D341Med (cell line): ENCODE data around the gene SCNM1.

Experiments used
- DNase-seq: peaks from one replicate; pipeline ENCODE4 v3.0.0; 2012; ENCODE audit warnings: low spot score

SCNM1 gene, protein sequence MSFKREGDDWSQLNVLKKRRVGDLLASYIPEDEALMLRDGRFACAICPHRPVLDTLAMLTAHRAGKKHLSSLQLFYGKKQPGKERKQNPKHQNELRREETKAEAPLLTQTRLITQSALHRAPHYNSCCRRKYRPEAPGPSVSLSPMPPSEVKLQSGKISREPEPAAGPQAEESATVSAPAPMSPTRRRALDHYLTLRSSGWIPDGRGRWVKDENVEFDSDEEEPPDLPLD

DNA sequence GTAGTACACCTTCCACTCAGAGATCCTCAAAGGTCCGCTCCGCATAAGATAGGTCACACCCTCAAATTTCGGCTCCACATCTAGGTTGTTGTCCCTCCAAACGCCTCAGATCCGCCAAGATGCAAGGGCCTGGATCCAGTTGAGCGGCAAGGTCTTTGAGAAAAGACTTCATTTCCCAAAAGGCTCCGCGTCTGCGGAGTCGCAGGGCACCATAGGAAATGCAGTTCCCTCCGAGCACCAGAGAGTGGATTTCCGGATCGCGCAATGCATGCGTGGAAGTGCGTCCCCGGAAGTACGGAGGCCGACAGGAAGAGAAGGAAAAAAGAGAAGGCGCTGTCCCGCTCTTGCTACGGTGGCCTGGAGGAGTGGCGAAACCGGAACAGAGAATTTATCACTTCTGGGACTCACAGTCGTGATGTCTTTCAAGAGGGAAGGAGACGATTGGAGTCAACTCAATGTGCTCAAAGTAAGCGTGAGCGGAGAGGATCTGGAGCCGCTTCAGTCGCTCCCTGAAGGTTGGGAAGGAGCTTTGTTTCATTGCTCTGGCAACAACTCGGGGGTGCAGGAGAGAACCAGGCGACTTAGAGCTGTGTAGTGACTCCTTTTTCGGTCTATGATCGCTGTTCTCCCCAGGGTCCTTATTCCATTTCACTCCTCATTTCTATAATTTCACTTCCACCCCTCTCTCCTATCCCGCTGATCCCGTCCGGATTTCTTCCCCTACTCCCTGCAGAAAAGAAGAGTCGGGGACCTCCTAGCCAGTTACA lies at the start of gene SCNM1, which contains the start of gene LYSMD1:
TSS of gene SCNM1 (plus strand) at position 407 of the 767 bp plus-strand sequence. CDS start at position 416, 9 bp downstream.
TSS of gene LYSMD1 (minus strand) at position 165 of the 767 bp plus-strand sequence. CDS start 644 bp downstream, outside the sequence.
- peak; percentile 94 for DNase-seq

DNA sequence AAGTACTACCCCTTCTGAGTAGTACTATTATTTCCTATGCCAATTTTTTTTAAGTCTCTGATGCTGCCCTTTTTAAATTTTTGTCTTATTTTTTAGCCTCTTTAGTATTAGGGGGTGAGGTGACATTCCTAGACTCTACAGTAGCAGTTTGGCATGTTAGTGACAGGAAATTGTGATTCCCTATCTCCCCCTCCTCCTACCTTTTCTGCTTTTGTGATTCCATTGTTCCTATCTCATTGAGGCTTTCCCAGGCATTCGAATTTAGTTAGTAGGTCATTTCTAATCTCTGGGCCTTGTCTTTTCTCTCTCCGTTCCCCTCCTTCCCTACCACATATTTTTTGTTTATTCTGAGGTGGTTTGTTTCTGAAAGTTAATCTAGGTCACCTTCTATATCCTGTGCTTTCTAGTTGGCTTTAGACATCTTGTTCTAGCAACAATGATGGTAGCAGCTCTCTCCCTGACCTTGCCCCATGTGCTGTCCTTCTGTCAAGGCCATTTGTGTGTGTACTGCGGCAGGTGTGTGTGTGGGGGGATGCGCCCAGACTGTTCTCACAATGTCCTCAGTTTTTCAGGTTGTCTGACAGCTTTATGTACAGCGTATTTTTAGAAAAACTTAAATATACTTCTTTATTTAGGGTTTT lies 41.1 kb upstream of the SCNM1 start:
- DNase-seq, result no peak

DNA sequence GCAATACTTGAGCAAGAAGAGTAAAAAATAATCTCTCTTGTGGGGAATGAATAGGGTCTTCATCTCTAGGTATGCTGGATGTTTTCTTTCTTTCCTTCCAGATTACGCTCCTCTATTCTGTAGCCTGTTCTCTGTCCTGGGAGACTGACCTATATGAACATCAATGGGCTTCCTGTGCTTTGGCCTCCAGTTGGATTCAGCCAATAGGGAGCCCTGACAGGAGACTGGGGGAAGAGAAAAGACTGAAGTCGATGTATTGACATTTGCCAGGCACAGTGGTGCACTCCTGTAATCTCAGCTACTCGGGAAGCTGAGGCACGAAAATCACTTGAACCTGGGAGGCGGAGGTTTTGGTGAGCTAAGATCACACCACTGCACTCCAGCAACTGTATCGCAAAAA lies 37.1 kb upstream of the SCNM1 start:
- DNase-seq, result no peak

DNA sequence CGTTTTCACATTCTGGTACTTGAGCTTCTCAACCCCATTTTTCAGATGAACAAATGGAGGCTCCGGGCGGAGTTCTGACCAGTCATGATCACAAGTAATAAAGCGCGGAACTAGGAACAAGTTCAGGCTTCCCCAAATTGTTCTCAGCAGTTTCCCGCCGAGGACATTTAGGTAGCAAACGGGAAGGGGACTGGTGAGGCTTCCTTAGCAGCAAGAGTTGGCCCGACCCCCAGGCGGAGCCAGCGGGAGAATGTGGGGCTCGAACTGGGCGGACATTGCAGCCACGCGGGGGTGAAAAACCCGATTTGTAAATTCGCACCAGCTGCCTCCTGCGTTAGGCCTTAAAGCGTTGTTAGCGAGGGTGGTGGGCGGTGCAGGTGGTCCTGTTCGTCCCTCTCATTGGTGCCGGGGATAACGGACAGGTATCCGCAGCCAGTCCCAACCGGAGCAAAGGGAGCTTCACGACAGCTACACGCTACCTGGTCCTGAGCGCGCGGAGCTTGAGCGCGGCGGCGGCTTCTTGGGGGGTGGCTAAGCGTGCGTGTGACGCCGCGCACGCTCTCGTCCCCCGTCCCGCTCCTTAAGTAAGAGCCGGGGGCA lies 34.9 kb upstream of the SCNM1 start:
- DNase-seq, result no peak

DNA sequence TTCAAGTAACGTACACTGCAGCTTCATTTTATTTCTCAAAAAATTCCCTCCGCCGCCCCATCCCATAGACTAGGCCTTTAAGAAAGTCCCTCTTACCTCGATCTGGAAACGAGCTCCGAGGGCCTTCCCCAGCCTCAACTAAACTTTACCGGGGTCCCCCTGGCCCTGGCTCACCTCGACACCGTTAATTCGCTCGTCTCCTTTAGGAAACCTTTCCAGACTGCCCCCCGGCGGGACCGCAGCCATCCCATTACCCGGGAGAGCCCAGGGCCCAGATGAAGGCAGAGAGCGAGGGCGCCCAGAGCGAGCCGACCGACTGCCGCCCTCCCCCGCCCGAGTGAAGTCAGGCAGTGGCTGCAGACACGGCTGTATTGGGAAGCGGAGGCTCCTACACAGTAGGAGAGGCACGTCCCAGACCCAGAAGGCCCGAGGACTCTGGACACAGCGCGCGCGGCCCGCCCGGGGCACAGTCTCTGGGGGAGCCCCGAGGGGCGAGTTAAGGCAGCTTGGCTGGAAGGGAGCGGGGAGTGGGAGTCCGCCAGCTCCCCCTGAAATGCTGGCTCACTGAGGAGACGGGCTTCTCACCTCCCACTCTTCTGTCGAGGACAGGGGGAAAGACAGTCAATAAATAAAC lies 34.1 kb upstream of the SCNM1 start:
- DNase-seq, result no peak

DNA sequence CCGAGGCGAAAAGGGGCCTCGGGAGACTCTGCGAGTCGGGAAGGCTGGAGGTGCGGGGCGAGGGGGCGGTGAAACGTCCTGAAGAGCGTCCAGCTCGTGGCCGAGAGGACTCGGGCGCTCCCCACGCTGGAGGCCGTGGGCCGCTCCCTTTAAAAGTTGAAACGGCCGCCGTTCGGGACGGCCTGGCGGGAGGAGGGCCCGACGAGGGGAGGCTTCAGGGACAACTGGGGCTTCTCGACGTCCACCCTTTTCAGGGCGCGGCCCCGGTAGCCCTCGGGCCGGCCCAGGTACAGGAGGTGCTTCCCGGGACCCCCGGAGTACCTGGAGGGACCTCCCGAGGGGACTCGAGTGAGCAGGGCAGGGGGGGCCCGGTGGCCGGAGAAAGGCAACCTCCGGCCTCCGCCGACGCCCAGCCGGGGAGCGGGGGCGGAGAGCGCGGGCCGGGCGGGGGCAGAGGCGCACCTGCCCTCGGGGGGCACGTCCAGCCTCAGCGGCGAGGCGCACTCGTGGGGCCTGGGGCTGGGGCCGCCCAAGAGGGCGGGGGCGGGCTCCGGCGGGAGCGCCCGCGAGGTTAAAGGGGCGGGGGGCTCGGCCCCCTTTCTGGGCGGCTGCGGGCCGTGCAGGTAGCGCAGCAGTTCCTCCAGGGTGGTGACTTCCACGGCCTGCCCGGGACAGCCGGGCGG lies 33.5 kb upstream of the SCNM1 start:
- DNase-seq, result peak; percentile 47

DNA sequence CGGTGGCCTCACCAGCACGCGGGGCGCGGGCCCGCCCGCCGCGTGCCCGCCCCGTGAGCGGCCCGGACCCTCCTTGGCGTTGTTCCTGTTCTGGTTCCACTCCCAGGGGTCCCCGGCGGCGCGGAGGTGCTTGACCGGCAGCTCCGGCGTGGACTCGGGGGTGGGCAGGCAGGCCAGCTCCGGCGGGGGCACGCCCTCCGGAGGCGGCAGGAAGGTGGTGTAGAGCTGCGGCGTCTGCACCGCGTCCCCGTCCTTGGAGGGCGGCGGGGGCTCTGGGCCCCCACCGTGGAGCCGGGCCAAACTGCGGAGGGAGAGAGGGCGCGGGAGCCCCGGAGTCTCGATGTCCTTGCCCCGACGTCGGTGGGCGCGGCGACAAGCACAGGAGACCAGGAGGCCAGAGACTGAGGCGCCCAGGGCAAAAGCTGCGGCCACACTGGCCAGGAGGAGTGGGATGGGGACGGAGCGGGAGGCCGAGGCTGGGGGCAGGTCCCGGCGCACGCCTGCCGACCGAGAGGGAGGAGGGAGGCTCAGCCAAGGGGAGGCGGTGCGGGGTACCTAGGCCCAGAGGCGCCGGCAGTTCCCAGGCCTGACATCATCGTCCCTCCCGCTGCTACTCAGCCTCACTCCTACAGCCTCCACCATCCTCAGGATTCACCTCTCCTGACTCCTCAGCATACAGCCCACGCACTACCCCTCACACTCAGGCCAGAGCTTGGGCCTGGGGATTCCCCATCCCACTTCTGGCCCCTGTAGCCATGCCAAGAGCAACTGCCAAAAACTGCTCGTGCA lies 32.7 kb upstream of the SCNM1 start:
- DNase-seq, result peak; percentile 48

DNA sequence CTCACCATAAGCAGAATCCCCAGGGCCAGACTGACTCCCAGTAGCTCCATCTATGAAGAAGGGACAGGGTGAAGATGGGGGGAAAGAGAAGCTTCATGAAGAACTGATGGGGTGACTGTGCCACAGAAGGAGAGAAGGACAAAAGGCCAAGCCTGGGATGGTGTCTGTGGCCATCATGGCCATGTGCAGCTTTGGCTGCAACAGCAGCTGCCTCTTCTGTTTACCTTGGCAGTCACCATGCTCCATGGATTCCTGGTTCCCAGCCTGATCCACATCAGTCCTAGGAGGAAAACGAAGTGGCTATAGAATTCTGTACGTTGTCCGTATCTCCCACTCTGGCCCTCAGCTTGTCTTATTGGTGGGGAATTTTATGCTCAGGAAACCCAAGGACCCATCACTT lies 31.5 kb upstream of the SCNM1 start:
- DNase-seq, result no peak

DNA sequence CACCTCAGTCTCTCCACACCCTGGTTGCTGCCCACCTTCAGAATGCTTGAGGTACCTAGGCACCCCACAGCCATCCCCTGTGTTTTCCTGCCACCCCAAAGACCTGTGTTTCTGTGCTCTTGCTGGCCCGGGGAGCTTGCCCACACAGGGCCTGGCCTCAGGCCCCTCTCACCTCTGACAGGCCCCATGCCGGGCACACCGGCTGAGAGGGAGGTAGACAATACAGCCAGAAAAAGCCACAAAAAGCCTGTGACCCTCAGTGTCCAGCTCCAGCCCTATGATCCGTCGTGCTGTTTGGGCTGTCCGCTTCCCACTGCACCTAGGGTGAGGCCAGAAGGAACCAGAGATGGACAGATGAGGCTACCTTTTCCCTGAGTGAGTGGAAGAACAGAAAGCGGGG lies 31.0 kb upstream of the SCNM1 start:
- DNase-seq, result no peak

DNA sequence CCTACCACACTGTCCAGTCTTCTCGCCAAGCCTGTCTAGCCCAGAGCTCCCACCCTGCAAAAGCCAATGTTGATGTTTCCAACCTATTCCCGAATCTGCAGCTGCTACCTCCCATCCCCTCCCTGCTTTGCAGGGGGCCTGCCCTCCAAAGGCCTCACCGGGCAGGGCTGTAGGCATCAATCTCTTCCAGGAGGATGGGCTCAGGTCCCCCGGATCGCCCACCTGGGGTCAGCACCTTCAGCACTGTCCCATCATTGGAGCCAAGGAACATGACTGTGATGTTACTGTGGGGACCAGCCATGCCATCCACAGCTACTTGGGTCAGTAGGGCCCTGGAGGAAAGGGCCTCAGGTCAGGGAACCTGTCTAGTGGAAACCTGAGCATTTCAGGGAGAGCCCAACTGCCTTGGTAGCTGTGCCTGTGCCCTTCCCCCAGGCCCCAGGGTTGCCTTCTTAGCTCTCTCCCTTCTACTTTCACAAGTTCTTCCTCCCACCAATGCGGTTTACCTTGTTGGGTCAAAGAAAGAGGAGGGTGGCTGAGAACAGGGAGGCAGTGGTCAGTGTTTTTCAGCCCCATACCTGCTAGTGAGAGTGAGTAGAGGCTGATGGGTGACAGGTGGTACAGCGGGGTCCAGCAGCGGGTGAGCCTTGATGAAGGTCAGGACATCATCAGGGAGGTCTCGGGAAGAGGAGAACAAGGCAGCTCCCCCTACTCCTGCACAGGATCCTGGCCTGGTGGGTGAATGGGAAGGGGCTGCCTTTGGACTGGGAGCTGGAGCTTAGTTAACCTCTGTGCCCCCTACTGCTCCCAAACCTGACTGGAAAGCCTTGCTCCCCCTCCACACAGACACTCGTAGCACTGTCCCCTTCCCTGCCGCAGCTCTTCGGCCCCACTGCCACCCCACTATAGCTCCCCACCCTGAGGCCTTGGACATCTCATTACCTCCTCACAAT lies 30.2 kb upstream of the SCNM1 start:
- DNase-seq, result no peak

DNA sequence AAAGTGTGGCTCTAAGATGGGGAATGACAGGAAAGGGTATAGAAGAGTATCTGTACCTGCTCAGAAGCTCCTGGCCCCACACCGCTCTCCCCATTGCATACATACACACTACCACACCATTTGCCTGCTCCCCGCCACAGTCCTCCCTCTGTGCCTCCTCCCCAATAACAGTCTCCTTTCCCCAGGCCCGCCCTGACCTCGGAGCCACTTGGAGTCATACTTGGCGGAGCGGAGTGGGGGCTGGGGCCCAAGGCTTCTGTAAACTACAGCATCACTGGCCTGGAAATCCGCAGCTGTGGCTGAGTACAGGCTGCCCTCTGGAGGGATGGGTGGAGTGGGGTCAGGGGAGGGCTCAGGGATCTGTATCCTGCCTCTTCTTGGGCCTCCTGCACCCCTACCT lies 28.2 kb upstream of the SCNM1 start:
- no peak for DNase-seq

DNA sequence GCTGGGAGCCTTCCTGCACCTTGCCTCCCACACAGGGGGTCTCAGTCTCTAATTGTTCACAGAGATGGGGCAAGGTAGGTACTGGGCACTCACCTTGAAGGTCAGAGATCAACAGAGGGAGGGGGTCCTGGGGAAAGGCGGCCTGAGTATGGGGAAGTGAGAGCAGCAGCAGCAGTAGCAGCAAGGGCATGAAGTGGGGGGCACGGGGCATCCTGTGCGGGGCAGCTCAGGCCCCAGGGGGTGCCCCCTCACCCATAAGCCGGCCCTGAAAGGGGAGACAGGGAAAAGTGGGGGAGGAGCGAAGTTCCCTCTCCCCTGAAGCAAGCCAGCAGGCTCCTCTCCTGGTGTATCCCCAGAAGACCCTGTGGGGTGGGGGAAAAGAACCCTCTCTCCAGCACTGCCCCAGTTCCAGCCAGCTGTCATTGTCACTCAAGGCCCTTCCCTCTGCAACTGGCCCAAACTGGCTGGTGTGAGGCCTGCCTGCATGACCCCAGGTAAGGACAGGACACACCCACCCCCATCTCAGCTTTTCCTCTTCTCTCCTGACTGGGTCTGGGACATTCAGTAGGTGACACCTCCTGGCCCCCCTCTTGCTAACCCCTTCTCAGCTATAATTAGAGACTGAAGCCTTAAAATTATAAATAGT lies 23.4 kb upstream of the SCNM1 start:
- DNase-seq, result no peak

DNA sequence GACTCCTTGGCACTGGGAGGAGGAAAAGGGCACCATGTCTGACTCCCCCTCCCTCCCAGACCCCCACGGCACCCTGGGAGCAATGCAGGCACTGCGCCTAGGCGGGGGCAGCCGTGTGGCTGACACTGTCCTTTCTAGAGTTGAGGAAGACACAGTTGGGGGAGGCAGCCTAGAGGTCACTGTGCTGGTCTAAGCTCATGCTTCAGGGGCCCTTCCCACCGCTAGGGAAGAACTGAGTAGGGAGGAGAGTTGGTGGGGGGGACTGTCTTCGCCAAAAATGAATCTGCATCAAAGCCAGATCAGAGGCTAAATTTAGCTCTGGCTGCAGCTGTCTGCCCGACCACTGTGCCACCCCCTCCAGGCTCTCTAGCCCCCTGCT lies 22.9 kb upstream of the SCNM1 start:
- no peak for DNase-seq

DNA sequence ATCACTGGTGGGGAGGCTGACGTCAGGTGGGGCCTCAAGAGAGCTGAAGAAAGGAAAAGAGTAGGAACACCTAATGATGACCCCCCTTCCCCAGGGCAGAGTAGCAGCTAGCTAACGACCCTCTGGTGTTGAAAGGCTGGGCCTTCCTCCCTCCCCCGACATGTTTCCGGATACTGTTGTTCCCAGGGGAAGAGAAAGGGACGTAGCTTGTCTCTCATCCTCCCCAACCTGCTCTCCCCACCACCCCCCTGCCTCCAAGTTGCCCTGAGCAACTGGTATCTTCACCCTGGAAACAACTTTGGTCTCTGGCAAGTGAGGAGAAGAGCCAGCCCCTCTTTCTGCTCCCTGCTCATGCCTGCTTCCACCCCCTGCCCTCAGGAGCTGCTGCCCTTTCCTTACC lies 22.0 kb upstream of the SCNM1 start:
- DNase-seq, result no peak

DNA sequence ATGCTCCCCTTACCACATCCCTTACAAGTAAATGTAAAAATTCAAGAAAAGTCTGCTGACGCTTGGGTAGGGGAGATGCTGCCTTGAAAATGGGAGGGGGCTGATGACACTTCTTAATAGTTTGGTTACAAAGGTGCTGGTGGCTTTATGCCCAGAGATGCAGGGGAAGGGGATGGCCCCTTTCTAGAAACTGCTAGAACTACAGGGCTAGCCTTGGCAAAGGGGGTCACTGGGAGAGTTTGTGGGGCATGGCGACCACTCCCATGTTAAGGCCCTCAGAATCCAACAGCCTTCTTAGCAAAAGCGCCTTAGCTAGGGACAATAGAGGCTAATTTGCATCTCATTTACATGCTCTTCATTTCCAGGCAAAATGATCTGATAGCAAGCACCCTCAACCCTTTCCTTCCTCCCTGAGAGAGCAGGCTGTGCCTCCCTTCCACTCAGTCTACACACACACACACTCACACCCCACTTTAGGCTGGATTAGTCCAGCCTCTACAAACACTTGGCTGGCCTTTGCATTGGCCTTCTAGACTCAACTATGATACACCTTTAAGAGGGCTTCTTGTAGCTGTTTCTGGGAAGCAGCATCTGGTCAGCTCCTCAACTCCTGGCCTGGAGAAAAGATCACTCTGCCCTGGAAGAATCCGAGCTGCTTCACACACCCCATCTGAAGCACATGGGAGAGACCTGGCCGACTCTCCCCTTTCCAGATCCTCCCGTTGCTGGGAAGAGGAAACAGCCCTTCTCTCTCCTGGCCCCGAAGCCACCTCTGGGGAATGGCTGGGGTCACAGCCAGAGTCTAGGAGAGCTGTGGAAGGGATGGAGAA lies 21.3 kb upstream of the SCNM1 start:
- DNase-seq, result no peak

DNA sequence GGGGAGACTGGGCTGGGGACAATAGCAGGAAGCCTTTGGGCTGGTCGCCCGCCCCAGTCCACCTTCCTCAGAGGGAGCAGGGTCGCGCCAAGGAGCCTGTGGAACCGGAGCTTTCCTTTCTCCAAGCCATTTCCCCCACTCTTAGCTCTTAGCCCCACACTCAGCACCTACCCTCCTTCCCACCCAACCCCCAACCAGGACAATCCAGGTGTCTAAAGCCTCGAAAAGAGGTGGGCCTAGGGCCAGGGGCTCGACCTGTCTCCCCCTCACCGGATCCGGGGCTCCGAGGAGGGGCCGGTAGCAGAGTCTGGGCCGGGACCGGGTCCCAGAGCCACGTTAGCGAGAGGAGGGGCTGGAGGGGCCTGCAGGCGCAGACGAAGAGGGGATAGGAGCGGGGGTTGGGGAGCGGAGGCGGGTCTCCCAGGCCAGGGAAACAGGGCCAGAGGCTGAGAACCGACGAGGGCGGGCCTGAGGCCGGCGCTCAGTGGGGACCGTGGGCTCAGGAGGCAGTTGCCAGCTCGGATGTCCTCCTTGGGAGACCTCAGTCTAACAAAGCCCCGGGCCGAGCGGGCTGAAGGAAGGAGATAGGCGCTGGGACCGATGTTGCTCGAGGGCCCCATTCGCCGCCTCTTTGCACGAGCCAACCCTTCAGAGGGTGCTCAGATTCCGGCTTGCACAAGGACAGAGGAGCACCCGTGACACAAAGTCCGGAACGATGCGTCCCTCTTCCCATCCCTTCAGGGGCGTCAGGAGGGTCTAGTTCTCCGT lies 20.5 kb upstream of the SCNM1 start:
- peak; percentile 50 for DNase-seq

DNA sequence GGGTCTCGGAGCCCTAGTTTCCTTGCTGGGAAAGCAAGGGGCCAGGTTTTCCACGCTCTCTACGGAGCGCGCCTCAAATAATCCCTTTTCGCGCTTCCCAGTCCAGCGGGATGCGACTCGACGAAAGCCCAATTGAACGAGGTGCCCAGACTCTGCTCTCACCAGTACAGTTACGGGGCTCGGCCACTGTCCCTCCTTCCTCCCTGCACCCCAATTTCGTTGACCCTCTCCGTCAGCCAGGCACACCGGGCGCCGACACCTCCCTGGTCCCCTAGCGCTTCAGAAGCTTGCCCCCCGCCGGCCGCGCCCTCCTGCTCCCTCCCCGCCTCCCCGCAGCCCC lies 19.9 kb upstream of the SCNM1 start:
- no peak for DNase-seq
